Activated CD8-positive, alpha-beta memory T cell treated with anti-CD3 and anti-CD28 coated beads for 36 hours (primary cell): ENCODE data around the gene GSTA4. TPM values are rescaled to one million over a fixed set of nuclear protein-coding genes. Genes with fewer than 3 reads are reported as not detected.

Source experiments
- CTCF ChIA-PET: fragments of 350-600 bp; sonication (Branson Sonifier 250); formaldehyde crosslinking; loops from one replicate; lab custom pipeline; 2021; ENCODE audit warnings: antibody characterized with exemption; lab: Charles Lee
- POLR2A ChIA-PET: fragments of 350-600 bp; sonication (Branson Sonifier 250); formaldehyde crosslinking; loops from one replicate; lab custom pipeline; 2021; ENCODE audit warnings: antibody characterized with exemption; lab: Charles Lee
- total RNA-seq, 2 experiments: library from RNA; stranded (reverse); gene quantifications; one replicate each; pipeline ENCODE4 v1.2.3, GENCODE V29; 2021

Gene GSTA4
- total RNA-seq, 2 experiments from 2014 or later: 8.4 to 8.6 TPM

- ChIA-PET CTCF (interaction anchor here (0.6 kb wide), 1 partner anchor 101 kb away, joined by 3 read pairs; no protein-coding TSS in a partner anchor), POLR2A (interaction anchor here (0.7 kb wide), 1 partner anchor 62 kb away, joined by 4 read pairs; no protein-coding TSS in a partner anchor)
Measured at GRCh38 chr6:52942821-52943220, 52.3 kb downstream of the GSTA4 start.

- POLR2A ChIA-PET: no interaction called here
- CTCF ChIA-PET: interaction anchor here (0.6 kb wide), 1 partner anchor 100 kb away, joined by 3 read pairs; no protein-coding TSS in a partner anchor
Measured at GRCh38 chr6:52942221-52942620, 52.9 kb downstream of the GSTA4 start.

GRCh38 chr6:52937908-52938307 is 57.2 kb downstream of the GSTA4 start:
- ChIA-PET CTCF (no interaction called here), POLR2A (no interaction called here)

GRCh38 chr6:52933778-52934177 is 61.3 kb downstream of the GSTA4 start:
- ChIA-PET POLR2A (no interaction called here), CTCF (no interaction called here)

- ChIA-PET CTCF (interaction anchor here (1.6 kb wide), 1 partner anchor 10 kb away, joined by 4 read pairs; no protein-coding TSS in a partner anchor), POLR2A (no interaction called here)
Measured at GRCh38 chr6:52931351-52931750, 63.7 kb downstream of the GSTA4 start.

DNA sequence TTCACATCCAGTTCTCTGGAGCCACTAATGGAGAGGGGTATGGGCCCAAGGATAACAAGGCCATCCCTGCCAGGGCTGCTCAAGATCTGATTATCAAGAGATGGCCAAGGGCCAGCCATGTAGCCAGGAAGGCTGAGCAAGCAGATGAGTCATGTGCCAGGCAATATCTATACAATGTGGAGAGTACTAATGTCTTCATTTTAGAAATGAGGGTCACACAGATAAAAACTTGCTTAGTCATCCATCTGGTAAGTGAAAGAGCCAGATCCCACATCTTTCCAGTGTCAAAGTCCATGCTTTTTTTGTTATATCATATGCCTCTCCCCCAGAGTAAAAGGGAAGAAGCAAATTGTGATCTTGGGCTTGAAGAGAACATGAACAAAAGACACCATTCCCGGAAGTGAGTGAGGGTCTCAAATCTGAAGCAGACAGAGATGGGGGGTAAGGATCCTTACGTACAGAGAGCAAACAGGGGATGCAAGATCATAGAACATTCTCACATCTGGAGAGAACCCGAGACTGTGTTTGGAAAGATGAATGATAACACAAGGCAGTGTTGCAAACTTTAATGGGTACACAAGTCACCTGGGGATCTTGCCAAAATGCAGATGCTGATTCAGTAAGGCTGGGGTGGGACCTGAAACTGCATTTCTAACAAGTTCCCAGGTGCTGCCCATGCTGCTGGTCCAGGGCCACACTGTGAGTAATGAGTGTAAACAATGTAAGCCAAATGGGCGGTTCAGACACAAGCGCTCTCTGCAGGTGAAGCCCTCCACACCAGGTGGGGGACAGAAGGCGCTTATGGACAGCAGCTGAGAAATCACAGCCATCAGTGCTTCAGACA is 65.5 kb downstream of the GSTA4 start:
- POLR2A ChIA-PET: no interaction called here
- CTCF ChIA-PET: interaction anchor here (0.5 kb wide), 1 partner anchor 239 kb away, joined by 3 read pairs; no protein-coding TSS in a partner anchor

Other genes with a start within 250 kb of the GSTA4 start
- gene GSTA2, start 231.8 kb downstream of the GSTA4 start, total RNA-seq: not detected
- gene GSTA1, start 191.5 kb downstream of the GSTA4 start, total RNA-seq: not detected
- not detected for gene GSTA5, start 154.5 kb downstream of the GSTA4 start, total RNA-seq
- not detected for gene GSTA3, start 85.6 kb downstream of the GSTA4 start, total RNA-seq
- gene CILK1, start 66.5 kb upstream of the GSTA4 start, total RNA-seq: 1 to 10 TPM; 7.8 to 8.1 TPM
- 10 to 100 TPM; 56.9 to 59.4 TPM for gene FBXO9, start 70.1 kb upstream of the GSTA4 start, total RNA-seq
- gene GCM1, start 153.6 kb upstream of the GSTA4 start, total RNA-seq: under 1 TPM in 1 of 2 experiments, not detected in 1; 0.06 TPM